ENCODE data around the gene TSEN34. TPM values are rescaled to one million over a fixed set of nuclear protein-coding genes. Genes with fewer than 3 reads are reported as not detected.
A peak's percentile ranks its signal among the peaks of the same experiment; 100 is the strongest.
"Not testable (repeated sequence)": the region's sequence is repeated elsewhere in the genome, so short reads cannot be mapped to it uniquely, and the experiment has no call there.

TSEN34 gene
- total RNA-seq, 2 experiments from 2014 or later, result 8.4 to 8.6 TPM

DNA sequence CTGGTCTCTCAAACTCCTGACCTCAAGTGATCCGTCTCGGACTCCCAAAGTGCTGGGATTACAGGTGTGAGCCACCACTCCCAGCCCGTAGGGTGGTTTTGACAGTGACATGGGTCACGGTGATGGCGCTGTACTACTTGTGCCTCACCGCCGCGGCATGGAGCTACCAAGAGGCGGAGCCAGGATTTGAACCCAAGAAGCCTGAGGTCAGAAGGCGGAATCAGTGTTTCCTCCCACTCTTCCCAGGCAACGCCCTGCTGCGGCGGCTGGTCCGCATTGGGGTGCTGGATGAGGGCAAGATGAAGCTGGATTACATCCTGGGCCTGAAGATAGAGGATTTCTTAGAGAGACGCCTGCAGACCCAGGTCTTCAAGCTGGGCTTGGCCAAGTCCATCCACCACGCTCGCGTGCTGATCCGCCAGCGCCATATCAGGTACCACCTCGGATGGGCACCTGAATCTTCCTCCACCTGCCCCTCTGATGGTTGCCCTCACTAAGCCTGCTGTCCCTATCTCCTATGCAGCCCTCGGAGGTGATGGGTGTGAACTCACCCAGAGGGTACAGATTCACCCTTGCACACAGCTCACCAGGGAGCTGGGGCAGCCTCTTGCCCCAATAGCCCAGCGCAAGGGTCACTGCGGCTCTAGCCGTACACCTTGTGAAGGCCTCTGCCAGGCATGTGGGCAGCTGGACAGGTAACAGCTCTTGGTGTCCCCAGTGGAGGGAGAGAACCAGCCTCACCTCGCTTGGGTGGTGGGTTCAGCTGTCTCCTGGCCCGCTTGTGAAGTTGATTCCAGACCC is 15.1 kb downstream of the TSEN34 start:
- ChIA-PET CTCF (no interaction called here), POLR2A (interaction anchor here (8.7 kb wide), 1 partner anchor 16 kb away, joined by 75 read pairs; the partner anchor contains the start of genes MBOAT7 and TSEN34)
- TF ChIP-seq, protein P1, sequence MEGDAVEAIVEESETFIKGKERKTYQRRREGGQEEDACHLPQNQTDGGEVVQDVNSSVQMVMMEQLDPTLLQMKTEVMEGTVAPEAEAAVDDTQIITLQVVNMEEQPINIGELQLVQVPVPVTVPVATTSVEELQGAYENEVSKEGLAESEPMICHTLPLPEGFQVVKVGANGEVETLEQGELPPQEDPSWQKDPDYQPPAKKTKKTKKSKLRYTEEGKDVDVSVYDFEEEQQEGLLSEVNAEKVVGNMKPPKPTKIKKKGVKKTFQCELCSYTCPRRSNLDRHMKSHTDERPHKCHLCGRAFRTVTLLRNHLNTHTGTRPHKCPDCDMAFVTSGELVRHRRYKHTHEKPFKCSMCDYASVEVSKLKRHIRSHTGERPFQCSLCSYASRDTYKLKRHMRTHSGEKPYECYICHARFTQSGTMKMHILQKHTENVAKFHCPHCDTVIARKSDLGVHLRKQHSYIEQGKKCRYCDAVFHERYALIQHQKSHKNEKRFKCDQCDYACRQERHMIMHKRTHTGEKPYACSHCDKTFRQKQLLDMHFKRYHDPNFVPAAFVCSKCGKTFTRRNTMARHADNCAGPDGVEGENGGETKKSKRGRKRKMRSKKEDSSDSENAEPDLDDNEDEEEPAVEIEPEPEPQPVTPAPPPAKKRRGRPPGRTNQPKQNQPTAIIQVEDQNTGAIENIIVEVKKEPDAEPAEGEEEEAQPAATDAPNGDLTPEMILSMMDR (IDR thresholded peaks at IDR 0.05), result no peak
- H3K4me1 Mint-ChIP-seq (ENCODE audit: low read depth), result peaks cover 86% of the 10 kb centered on the region
- Histone ChIP-seq H3K36me3 (ENCODE audit: insufficient read depth, low read length) (peaks cover 68% of the 10 kb centered on the region), H3K27me3 (ENCODE audit: control insufficient read depth in 1 of 2, insufficient read depth in 2 of 2, low read length in 2 of 2) (no peaks in the 10 kb centered on the region), H3K4me1 (ENCODE audit: insufficient read depth, low read length) (peaks cover 99% of the 10 kb centered on the region), H3K27ac (ENCODE audit: low read depth in 1 of 2, low read length in 2 of 2) (no peak overlapping the region), H3K9me3 (ENCODE audit: control insufficient read depth in 1 of 2, insufficient read depth in 1 of 2, low read length in 2 of 2) (no peaks in the 10 kb centered on the region), H3K4me3 (ENCODE audit: low read length) (no peak overlapping the region)
- H3K9me3 Mint-ChIP-seq, result no peaks in the 10 kb centered on the region
- intact Hi-C loops (cut with DNase I, micrococcal nuclease), result loop anchor here in 1 of 2 experiments (10.0 kb wide), 1 partner anchor 259 kb away; the partner anchor contains the start of gene LENG9
- peak overlapping the region; percentile 84 for H3K27ac Mint-ChIP-seq
- H3K4me3 Mint-ChIP-seq, result no peak overlapping the region
- no peaks in the 10 kb centered on the region for H3K27me3 Mint-ChIP-seq
- ATAC-seq (ENCODE audit: poor library complexity) (no peak), DNase-seq (no peak)
- H3K36me3 Mint-ChIP-seq (ENCODE audit: low read depth), result peaks cover 73% of the 10 kb centered on the region

DNA sequence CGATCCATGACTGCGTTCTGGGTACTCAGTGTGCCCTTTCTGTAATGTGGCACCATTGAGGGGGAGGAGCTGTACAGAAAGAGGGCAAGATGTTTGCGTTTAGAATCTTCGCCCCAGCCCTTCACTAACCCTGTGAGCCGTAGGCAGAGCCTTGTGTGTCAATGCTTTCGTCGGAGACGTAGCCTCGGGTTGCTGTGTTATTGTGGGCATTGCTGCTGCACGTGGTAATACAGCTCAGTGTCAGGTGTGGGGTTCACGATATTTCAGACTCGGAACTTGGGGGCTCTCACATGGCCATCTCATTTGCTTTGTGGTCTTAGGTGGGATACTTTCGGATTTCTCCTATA is 15.7 kb downstream of the TSEN34 start:
- Histone ChIP-seq H3K27ac (ENCODE audit: low read depth in 1 of 2, low read length in 2 of 2) (no peak overlapping the region), H3K4me1 (ENCODE audit: insufficient read depth, low read length) (peaks cover 96% of the 10 kb centered on the region), H3K36me3 (ENCODE audit: insufficient read depth, low read length) (peaks cover 62% of the 10 kb centered on the region), H3K27me3 (ENCODE audit: control insufficient read depth in 1 of 2, insufficient read depth in 2 of 2, low read length in 2 of 2) (no peaks in the 10 kb centered on the region), H3K9me3 (ENCODE audit: control insufficient read depth in 1 of 2, insufficient read depth in 1 of 2, low read length in 2 of 2) (no peaks in the 10 kb centered on the region), H3K4me3 (ENCODE audit: low read length) (no peak overlapping the region)
- Mint-ChIP-seq H3K4me3 (no peak overlapping the region), H3K9me3 (no peaks in the 10 kb centered on the region), H3K4me1 (ENCODE audit: low read depth) (peaks cover 82% of the 10 kb centered on the region), H3K27me3 (no peaks in the 10 kb centered on the region), H3K27ac (peak overlapping the region; percentile 84), H3K36me3 (ENCODE audit: low read depth) (peaks cover 69% of the 10 kb centered on the region)
- DNase-seq (peak in 1 of 14 experiments; percentile 17), ATAC-seq (ENCODE audit: poor library complexity) (no peak)
- intact Hi-C loops (cut with DNase I, micrococcal nuclease), result loop anchor here in 1 of 2 experiments (10.0 kb wide), 1 partner anchor 258 kb away; the partner anchor contains the start of gene LENG9
- TF ChIP-seq, protein P1 (IDR thresholded peaks at IDR 0.05), result no peak
- ChIA-PET CTCF (no interaction called here), POLR2A (interaction anchor here (8.7 kb wide), 1 partner anchor 17 kb away, joined by 75 read pairs; the partner anchor contains the start of genes MBOAT7 and TSEN34)

DNA sequence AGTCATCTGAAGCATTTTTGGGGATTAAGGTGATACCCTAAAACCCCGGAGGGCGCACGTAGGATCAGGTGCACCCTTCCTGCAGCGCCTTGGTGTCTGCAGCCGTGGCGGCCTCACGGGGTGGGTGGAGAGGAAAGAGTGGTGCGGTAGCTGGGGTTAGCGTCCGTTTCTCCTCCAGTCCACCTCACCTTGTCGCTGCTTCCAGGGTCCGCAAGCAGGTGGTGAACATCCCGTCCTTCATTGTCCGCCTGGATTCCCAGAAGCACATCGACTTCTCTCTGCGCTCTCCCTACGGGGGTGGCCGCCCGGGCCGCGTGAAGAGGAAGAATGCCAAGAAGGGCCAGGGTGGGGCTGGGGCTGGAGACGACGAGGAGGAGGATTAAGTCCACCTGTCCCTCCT is 16.1 kb downstream of the TSEN34 start:
- H3K27me3 ChIP-seq (ENCODE audit: control insufficient read depth in 1 of 2, insufficient read depth in 2 of 2, low read length in 2 of 2); H3K9me3 Mint-ChIP-seq; H3K4me3 ChIP-seq (ENCODE audit: low read length); ATAC-seq (ENCODE audit: poor library complexity); H3K27me3 Mint-ChIP-seq; DNase-seq; H3K9me3 ChIP-seq (ENCODE audit: control insufficient read depth in 1 of 2, insufficient read depth in 1 of 2, low read length in 2 of 2); CTCF ChIA-PET; H3K27ac ChIP-seq (ENCODE audit: low read depth in 1 of 2, low read length in 2 of 2): not testable (repeated sequence)
- H3K4me3 Mint-ChIP-seq, result peak overlapping the region; percentile 20
- H3K36me3 Mint-ChIP-seq (ENCODE audit: low read depth), result peaks cover 65% of the 10 kb centered on the region
- intact Hi-C loops (cut with DNase I, micrococcal nuclease), result loop anchor here in 1 of 2 experiments (10.0 kb wide), 1 partner anchor 258 kb away; the partner anchor contains the start of gene LENG9
- peaks cover 92% of the 10 kb centered on the region for H3K4me1 ChIP-seq (ENCODE audit: insufficient read depth, low read length)
- H3K27ac Mint-ChIP-seq, result peak overlapping the region; percentile 84
- H3K36me3 ChIP-seq (ENCODE audit: insufficient read depth, low read length), result peaks cover 58% of the 10 kb centered on the region
- POLR2A ChIA-PET, result interaction anchor here (0.7 to 8.7 kb wide), 3 partner anchors 17 to 171 kb away, joined by 3 to 75 read pairs (median 6); partner anchors contain the start of genes CNOT3, MBOAT7 and TSEN34
- peaks cover 78% of the 10 kb centered on the region for H3K4me1 Mint-ChIP-seq (ENCODE audit: low read depth)

All from CD4-positive, alpha-beta T cell (primary cell).